Progenitor cell of endocrine pancreas (in vitro differentiated cells): ENCODE measurements around the gene PTPRK. TPM values are rescaled to one million over a fixed set of nuclear protein-coding genes. Genes with fewer than 3 reads are reported as not detected.

Experiments used
- DNase-seq: peaks from one replicate; pipeline ENCODE4 v3.0.0; 2021; ENCODE audit warnings: low spot score; ENCODE audit not compliant: unreplicated experiment
- H3K27ac Mint-ChIP-seq: 2 replicates; pipeline ENCODE4 v1.8.0; 2021; ENCODE audit warnings: mild to moderate bottlenecking, moderate library complexity, mixed read lengths
- H3K27me3 Mint-ChIP-seq: 2 replicates; pipeline ENCODE4 v1.8.0; 2021; ENCODE audit warnings: mixed read lengths
- H3K36me3 Mint-ChIP-seq: 2 replicates; pipeline ENCODE4 v1.8.0; 2022; ENCODE audit warnings: mixed read lengths; ENCODE audit not compliant: insufficient read depth
- H3K4me1 Mint-ChIP-seq: 2 replicates; pipeline ENCODE4 v1.8.0; 2021; ENCODE audit warnings: low read depth, mixed read lengths
- H3K4me3 Mint-ChIP-seq: 2 replicates; pipeline ENCODE4 v1.8.0; 2021; ENCODE audit warnings: low read depth, mild to moderate bottlenecking, moderate library complexity, mixed read lengths
- H3K9me3 Mint-ChIP-seq: 2 replicates; pipeline ENCODE4 v1.8.0; 2021; ENCODE audit warnings: low read depth, mixed read lengths
- CTCF ChIP-seq: fragments of 200-600 bp; sonication (generic); IDR thresholded peaks from one replicate; pipeline ENCODE4 v1.5.0; 2021; ENCODE audit warnings: antibody characterized with exemption, mild to moderate bottlenecking; ENCODE audit not compliant: unreplicated experiment
- total RNA-seq: library from RNA; stranded (reverse); gene quantifications from 2 replicates; pipeline ENCODE4 v1.2.1, GENCODE V29; 2021

PTPRK gene
- total RNA-seq, 1 donor from 2014 or later, result 86.2 TPM

- no peaks in the 10 kb centered on the region for H3K27me3 Mint-ChIP-seq
- no peak for DNase-seq
- H3K9me3 Mint-ChIP-seq, result peaks cover 3% of the 10 kb centered on the region
- no peak overlapping the region for H3K4me3 Mint-ChIP-seq
- no peak for TF ChIP-seq CTCF
- H3K4me1 Mint-ChIP-seq, result peaks cover 34% of the 10 kb centered on the region
- H3K27ac Mint-ChIP-seq, result no peak overlapping the region
- H3K36me3 Mint-ChIP-seq, result peaks cover 3% of the 10 kb centered on the region
Measured at GRCh38 chr6:128275681-128276080, 244.7 kb downstream of the PTPRK start.

GRCh38 chr6:128275030-128275429 lies 245.4 kb downstream of the PTPRK start:
- Mint-ChIP-seq H3K36me3 (peaks cover 3% of the 10 kb centered on the region), H3K4me3 (no peak overlapping the region), H3K27me3 (no peaks in the 10 kb centered on the region), H3K27ac (peak overlapping the region; percentile 52), H3K4me1 (peaks cover 31% of the 10 kb centered on the region), H3K9me3 (peaks cover 3% of the 10 kb centered on the region)
- no peak for DNase-seq
- TF ChIP-seq CTCF, result no peak

- Mint-ChIP-seq H3K9me3 (peaks cover 3% of the 10 kb centered on the region), H3K27ac (no peak overlapping the region), H3K27me3 (no peaks in the 10 kb centered on the region), H3K4me3 (no peak overlapping the region), H3K4me1 (peaks cover 7% of the 10 kb centered on the region), H3K36me3 (peaks cover 3% of the 10 kb centered on the region)
- TF ChIP-seq CTCF, result no peak
- no peak for DNase-seq
Measured at GRCh38 chr6:128271527-128271926, 248.9 kb downstream of the PTPRK start.

- Mint-ChIP-seq H3K4me3 (no peak overlapping the region), H3K27me3 (no peaks in the 10 kb centered on the region), H3K27ac (no peak overlapping the region), H3K4me1 (peaks cover 7% of the 10 kb centered on the region), H3K36me3 (peaks cover 4% of the 10 kb centered on the region), H3K9me3 (peaks cover 3% of the 10 kb centered on the region)
- TF ChIP-seq CTCF, result no peak
- no peak for DNase-seq
Measured at GRCh38 chr6:128271011-128271410, 249.4 kb downstream of the PTPRK start.

- Mint-ChIP-seq H3K9me3 (peaks cover 5% of the 10 kb centered on the region), H3K4me3 (no peak overlapping the region), H3K27me3 (no peaks in the 10 kb centered on the region), H3K36me3 (peaks cover 12% of the 10 kb centered on the region), H3K27ac (no peak overlapping the region), H3K4me1 (peaks cover 1% of the 10 kb centered on the region)
- no peak for TF ChIP-seq CTCF
- no peak for DNase-seq
Measured at GRCh38 chr6:128266946-128267345, 253.5 kb downstream of the PTPRK start.
